Ramos (cell line): Measurements from ENCODE around the gene PROK2.

ENCODE experiments used
- in situ Hi-C: fragments of 300-500 bp; cut with MboI; formaldehyde crosslinking; loops from one replicate; pipeline ENCODE4 v1.14.3; 2022; ENCODE audit warnings: low sequenced_read_pairs; ENCODE audit not compliant: unreplicated experiment

The PROK2 gene

GRCh38 chr3:71784914-71785531 is at the start of gene PROK2:
Gene PROK2, minus strand, starts transcription at chr3:71785148. Its CDS starts 96 bp downstream, at chr3:71785052.
- in situ Hi-C loops, result no loop called here

- in situ Hi-C loops, result no loop called here
These were observed 46.7 kb upstream of the PROK2 start for GRCh38 chr3:71831599-71831998.

GRCh38 chr3:71825551-71826283 is 40.8 kb upstream of the PROK2 start:
- in situ Hi-C loops, result no loop called here

- in situ Hi-C loops, result no loop called here
These were observed 36.2 kb upstream of the PROK2 start for GRCh38 chr3:71821116-71821515.

GRCh38 chr3:71817262-71817661 is 32.3 kb upstream of the PROK2 start:
- in situ Hi-C loops, result no loop called here

GRCh38 chr3:71816767-71817156 is 31.8 kb upstream of the PROK2 start:
- in situ Hi-C loops, result no loop called here

GRCh38 chr3:71815340-71816067 is 30.6 kb upstream of the PROK2 start:
- in situ Hi-C loops, result no loop called here

- in situ Hi-C loops, result no loop called here
These were observed 28.8 kb upstream of the PROK2 start for GRCh38 chr3:71813704-71814103.

- in situ Hi-C loops, result no loop called here
These were observed 28.1 kb upstream of the PROK2 start for GRCh38 chr3:71813073-71813472.

- in situ Hi-C loops, result no loop called here
These were observed 25.1 kb upstream of the PROK2 start for GRCh38 chr3:71810056-71810455.

GRCh38 chr3:71809321-71810026 is 24.5 kb upstream of the PROK2 start:
- in situ Hi-C loops, result no loop called here

GRCh38 chr3:71806736-71807135 is 21.8 kb upstream of the PROK2 start:
- in situ Hi-C loops, result no loop called here

GRCh38 chr3:71805691-71806090 is 20.7 kb upstream of the PROK2 start:
- in situ Hi-C loops, result no loop called here

- in situ Hi-C loops, result no loop called here
These were observed 20.3 kb upstream of the PROK2 start for GRCh38 chr3:71805199-71805598.

- in situ Hi-C loops, result no loop called here
These were observed 18.3 kb upstream of the PROK2 start for GRCh38 chr3:71803248-71803647.

- in situ Hi-C loops, result no loop called here
These were observed 17.0 kb upstream of the PROK2 start for GRCh38 chr3:71801986-71802385.

- in situ Hi-C loops, result no loop called here
These were observed 15.1 kb upstream of the PROK2 start for GRCh38 chr3:71800023-71800422.

GRCh38 chr3:71797455-71797854 is 12.5 kb upstream of the PROK2 start:
- in situ Hi-C loops, result no loop called here

- in situ Hi-C loops, result no loop called here
These were observed 11.3 kb upstream of the PROK2 start for GRCh38 chr3:71796290-71796689.

- in situ Hi-C loops, result no loop called here
These were observed 6.7 kb upstream of the PROK2 start for GRCh38 chr3:71791634-71792033.

GRCh38 chr3:71789922-71790321 is 5.0 kb upstream of the PROK2 start:
- in situ Hi-C loops, result no loop called here
